ENCODE results near the gene SLC17A5.
"Not testable (repeated sequence)": the region's sequence is repeated elsewhere in the genome, so short reads cannot be mapped to it uniquely, and the experiment has no call there.

The SLC17A5 gene

GRCh38 chr6:73666393-73666792 is 12.6 kb upstream of the SLC17A5 start:
- peak; percentile 53 for DNase-seq

GRCh38 chr6:73665686-73666319 is 12.0 kb upstream of the SLC17A5 start:
- no peak for DNase-seq

- DNase-seq, result no peak
Observed at GRCh38 chr6:73664701-73665100, 10.9 kb upstream of the SLC17A5 start.

GRCh38 chr6:73657201-73657600 is 3.4 kb upstream of the SLC17A5 start:
- no peak for DNase-seq

GRCh38 chr6:73656531-73657145 is 2.8 kb upstream of the SLC17A5 start:
- DNase-seq, result no peak

- DNase-seq, result no peak
Observed at GRCh38 chr6:73655341-73655917, 1.6 kb upstream of the SLC17A5 start.

GRCh38 chr6:73652637-73653570 is 888 bp downstream of the SLC17A5 start:
- peak; percentile 61 for DNase-seq

- DNase-seq, result no peak
Observed at GRCh38 chr6:73649783-73650182, 4.0 kb downstream of the SLC17A5 start.

- DNase-seq, result no peak
Observed at GRCh38 chr6:73648166-73648565, 5.6 kb downstream of the SLC17A5 start.

GRCh38 chr6:73644941-73645591 is 8.7 kb downstream of the SLC17A5 start:
- no peak for DNase-seq

- no peak for DNase-seq
Observed at GRCh38 chr6:73644030-73644429, 9.8 kb downstream of the SLC17A5 start.

GRCh38 chr6:73642530-73642929 is 11.3 kb downstream of the SLC17A5 start:
- DNase-seq, result no peak

GRCh38 chr6:73640179-73640750 is 13.5 kb downstream of the SLC17A5 start:
- DNase-seq, result no peak

GRCh38 chr6:73639040-73639439 is 14.8 kb downstream of the SLC17A5 start:
- DNase-seq, result no peak

GRCh38 chr6:73637404-73637803 is 16.4 kb downstream of the SLC17A5 start:
- DNase-seq, result no peak

- DNase-seq, result no peak
Observed at GRCh38 chr6:73636048-73636447, 17.7 kb downstream of the SLC17A5 start.

- no peak for DNase-seq
Observed at GRCh38 chr6:73632346-73632745, 21.4 kb downstream of the SLC17A5 start.

GRCh38 chr6:73631849-73632248 is 21.9 kb downstream of the SLC17A5 start:
- DNase-seq, result peak; percentile 38

- no peak for DNase-seq
Observed at GRCh38 chr6:73630401-73630800, 23.4 kb downstream of the SLC17A5 start.

- DNase-seq, result no peak
Observed at GRCh38 chr6:73624896-73625295, 28.9 kb downstream of the SLC17A5 start.

- not testable (repeated sequence) for DNase-seq
Observed at GRCh38 chr6:73623480-73623879, 30.3 kb downstream of the SLC17A5 start.

GRCh38 chr6:73618082-73618481 is 35.7 kb downstream of the SLC17A5 start:
- not testable (repeated sequence) for DNase-seq

All from fibroblast of skin of back (primary cell).